Fibroblast of the aortic adventitia (primary cell): ENCODE results near the gene VWA7. TPM values are rescaled to one million over a fixed set of nuclear protein-coding genes. Genes with fewer than 3 reads are reported as not detected.
A peak's percentile ranks its signal among the peaks of the same experiment; 100 is the strongest.
"Not testable (repeated sequence)": the region's sequence is repeated elsewhere in the genome, so short reads cannot be mapped to it uniquely, and the experiment has no call there.

Experiments used
- DNase-seq: peaks from one replicate; pipeline ENCODE4 v3.0.0-alpha.2; 2010; ENCODE audit warnings: low read depth
- H3K4me3 ChIP-seq: 2 replicates; pipeline ENCODE4 v1.5.1; 2011; ENCODE audit warnings: low read depth, mild to moderate bottlenecking, control low read depth, low read length, moderate library complexity
- total RNA-seq: library from RNA; depleted of rRNA; stranded (reverse); fragments of >200 nt; gene quantifications from 2 replicates; pipeline ENCODE4 v1.2.3, GENCODE V29; 2012; ENCODE audit warnings: low replicate concordance
- TF ChIP-seq, protein P1 (sequence below): IDR thresholded peaks from 2 replicates; pipeline ENCODE4 v1.5.1; 2011; ENCODE audit warnings: mild to moderate bottlenecking, low read length, control low read depth, inconsistent platforms; ENCODE audit not compliant: insufficient read depth

Gene VWA7
- total RNA-seq, 1 donor, result 0.36 TPM

DNA sequence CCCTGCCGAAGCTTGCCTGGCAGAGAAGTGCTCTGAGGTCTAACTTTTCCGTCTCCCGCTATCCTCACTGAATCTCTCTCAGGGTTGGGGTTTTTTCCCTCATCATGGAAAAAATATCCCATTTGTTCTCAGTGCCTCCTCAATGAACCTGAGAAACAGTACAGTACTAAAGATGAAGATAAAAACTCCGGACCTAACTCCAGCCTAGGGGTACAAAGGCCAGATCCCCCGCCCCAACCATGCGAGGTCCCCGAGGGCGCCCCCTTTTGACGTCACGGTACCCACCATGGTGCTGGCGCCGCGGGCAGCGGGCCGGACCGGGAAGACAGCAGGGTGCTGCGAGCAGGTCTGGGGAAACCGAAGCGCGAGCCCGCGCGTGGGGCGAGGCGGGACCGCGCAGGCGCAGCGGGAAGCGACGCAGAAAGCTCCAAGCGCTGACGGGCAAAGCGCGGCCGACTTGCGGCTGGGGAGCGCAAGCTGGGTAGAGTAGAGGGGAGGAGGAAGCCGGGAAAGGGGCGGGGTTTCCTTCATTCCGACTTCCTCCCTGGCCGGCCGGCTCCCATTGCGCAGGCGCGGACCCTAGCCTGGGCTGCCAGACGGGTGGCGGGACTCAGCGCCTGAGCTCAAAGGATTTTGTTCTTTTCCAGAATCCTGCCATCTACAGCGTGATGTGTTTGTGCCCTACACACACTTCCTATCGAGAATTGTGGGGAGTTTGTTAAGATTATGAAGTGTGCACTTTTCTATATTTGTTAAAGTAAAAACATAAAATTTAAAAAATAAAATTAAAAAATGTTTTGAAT lies 29.5 kb upstream of the VWA7 start, which contains the start of gene LSM2:
LSM2 (minus strand) TSS at position 497 of the 803 bp plus-strand sequence; CDS start at position 288, 209 bp downstream.
- TF ChIP-seq, protein P1, sequence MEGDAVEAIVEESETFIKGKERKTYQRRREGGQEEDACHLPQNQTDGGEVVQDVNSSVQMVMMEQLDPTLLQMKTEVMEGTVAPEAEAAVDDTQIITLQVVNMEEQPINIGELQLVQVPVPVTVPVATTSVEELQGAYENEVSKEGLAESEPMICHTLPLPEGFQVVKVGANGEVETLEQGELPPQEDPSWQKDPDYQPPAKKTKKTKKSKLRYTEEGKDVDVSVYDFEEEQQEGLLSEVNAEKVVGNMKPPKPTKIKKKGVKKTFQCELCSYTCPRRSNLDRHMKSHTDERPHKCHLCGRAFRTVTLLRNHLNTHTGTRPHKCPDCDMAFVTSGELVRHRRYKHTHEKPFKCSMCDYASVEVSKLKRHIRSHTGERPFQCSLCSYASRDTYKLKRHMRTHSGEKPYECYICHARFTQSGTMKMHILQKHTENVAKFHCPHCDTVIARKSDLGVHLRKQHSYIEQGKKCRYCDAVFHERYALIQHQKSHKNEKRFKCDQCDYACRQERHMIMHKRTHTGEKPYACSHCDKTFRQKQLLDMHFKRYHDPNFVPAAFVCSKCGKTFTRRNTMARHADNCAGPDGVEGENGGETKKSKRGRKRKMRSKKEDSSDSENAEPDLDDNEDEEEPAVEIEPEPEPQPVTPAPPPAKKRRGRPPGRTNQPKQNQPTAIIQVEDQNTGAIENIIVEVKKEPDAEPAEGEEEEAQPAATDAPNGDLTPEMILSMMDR, result no peak
- peak within 1 kb of the TSS; percentile 84 for H3K4me3 ChIP-seq
- peak; percentile 97 for DNase-seq

DNA sequence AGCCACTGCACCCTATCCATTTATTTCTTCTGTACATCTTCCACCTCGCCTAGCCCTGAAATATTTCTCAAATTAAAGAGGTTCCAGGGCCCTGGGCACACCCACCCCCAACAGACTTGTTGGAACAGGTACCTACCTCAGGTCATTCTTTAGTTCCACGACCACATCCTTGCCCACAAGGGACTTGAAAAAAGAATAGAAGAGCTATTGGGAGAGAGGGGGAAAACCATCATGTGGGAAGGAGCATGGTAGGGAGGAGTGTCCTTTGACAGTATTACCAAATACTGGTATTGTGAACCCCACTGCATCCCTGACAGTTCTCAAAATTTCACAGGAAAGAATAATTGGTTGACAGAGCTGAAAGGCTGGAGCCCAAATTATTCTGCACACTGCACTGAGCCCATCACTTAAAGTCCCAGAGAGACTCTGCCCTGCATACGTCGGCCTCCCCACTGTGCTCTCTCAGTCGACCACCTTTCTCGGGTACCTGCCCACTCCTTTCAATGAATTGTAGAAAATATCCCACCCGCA lies 28.9 kb upstream of the VWA7 start:
- H3K4me3 ChIP-seq, result peak overlapping the region; percentile 84
- no peak for DNase-seq
- TF ChIP-seq, protein P1, result no peak

DNA sequence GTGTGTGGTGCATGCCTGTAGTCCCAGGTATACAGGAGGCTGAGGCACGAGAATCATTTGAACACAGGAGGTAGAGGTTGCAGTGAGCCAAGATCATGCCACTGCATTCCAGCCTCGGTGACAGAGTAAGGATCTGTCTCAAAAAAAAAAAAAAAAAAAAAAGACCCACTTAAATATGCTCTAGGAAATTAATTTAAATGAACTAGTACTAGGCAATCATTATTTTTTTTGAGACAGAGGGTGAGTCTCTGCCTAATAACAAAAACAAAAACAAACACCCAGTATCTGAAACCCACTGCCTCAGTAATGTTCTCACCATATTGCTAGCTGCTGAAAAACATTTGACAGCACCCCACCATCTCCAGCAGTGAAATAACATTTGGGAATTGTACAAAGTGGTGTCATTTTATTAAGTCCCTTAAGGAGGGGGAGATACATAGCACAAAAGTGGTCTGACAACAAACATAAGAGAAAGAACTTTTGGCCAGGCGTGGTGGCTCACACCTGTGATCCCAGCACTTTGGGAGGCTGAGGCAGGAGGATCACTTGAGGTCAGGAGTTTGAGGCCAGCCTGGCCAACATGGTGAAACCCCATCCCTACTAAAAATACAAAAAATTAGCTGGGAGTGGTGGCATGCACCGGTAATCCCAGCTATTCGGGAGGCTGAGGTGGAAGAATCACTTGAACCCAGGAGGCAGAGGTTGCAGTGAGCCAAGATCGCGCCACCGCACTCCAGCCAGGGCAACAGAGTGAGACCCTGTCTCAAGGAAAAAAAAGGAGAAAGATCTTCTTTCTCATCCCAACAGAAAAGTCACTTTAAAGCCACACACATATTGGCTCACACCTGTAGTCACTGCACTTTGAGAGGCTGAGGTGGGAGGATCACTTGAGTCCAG lies 24.2 kb upstream of the VWA7 start:
- not testable (repeated sequence) for H3K4me3 ChIP-seq

DNA sequence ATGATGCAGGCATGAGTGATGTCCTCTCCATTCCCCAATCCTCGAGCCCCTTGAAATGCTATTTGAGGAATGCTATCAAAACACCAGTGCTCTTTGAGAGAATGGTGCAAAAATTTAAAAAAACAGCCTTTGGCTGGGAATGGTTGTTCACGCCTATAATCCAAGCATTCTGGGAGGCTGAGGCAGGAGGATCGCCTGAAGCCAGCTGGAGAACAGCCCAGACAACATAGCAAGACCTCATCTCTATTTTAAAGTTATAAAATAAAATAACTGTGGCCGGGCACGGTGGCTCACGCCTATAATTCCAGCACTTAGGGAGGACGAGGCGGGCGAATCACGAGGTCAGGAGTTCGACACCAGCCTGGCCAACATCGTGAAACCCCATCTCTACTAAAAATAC lies 22.7 kb upstream of the VWA7 start:
- DNase-seq, result peak; percentile 85
- TF ChIP-seq, protein P1, result no peak
- H3K4me3 ChIP-seq, result no peak overlapping the region

More for the DNA sequence above, 24.2 kb upstream of the VWA7 start:
- DNase-seq, result not testable (repeated sequence)

DNA sequence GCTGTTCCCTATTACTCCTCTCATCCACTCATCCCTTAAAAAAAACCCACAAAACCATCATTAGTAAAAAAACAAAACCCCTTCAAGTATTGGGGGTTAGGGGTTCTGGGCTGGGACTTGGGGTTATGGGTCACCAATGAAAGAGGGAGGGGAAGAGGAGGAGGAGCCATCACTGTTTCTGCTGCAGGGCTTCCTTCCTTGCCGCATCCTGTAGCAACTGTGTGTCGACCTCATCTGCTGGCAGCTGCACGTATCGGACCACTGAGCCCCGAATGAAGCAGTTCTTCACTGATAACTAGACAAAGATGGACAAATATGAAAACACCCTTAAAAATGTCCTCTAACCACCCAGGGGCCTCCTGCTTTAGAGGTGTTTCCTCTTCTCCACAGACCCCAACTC lies 20.5 kb upstream of the VWA7 start:
- H3K4me3 ChIP-seq, result no peak overlapping the region
- TF ChIP-seq, protein P1, result no peak
- DNase-seq, result no peak

DNA sequence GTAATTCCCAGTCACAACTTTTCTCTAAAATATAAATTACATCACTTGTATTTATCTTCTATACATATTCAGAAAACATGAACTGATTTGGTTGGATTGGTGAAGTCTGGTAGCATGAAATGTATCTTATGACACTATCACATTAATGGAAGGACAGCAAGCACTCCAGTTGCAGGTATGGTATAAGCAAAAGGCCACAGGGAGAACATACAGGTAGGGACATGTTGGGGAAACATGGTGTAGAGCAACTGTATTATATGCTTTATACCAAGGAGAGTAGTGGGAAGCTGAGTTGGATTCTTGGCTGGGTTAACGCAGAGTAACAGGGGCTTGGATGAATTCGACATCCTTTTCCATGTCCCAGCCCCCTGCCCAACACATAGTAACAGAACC lies 19.9 kb upstream of the VWA7 start:
- H3K4me3 ChIP-seq, result no peak overlapping the region
- DNase-seq, result no peak
- TF ChIP-seq, protein P1, result no peak
